ENCODE data around the gene ATP6V0B. TPM values are rescaled to one million over a fixed set of nuclear protein-coding genes. Genes with fewer than 3 reads are reported as not detected.

ATP6V0B gene
- total RNA-seq, 1 donor from 2014 or later = 39.2 TPM

- peak overlapping the region; percentile 27 for H3K4me3 Mint-ChIP-seq
- no peak overlapping the region for H3K9ac ChIP-seq
Observed at GRCh38 chr1:43997295-43997999, 22.7 kb downstream of the ATP6V0B start.

GRCh38 chr1:43998000-43998378 lies 23.2 kb downstream of the ATP6V0B start:
- Histone ChIP-seq H3K9me3 (ENCODE audit: low read depth) (no peaks in the 10 kb centered on the region), H3K9ac (no peak overlapping the region), H3K27ac (no peak overlapping the region), H3K4me2 (no peak overlapping the region), H3K27me3 (no peaks in the 10 kb centered on the region), H3K79me2 (ENCODE audit: low read depth) (no peaks in the 10 kb centered on the region), H2AFZ (replicated peaks) (no peak overlapping the region), H4K20me1 (ENCODE audit: low read depth) (peaks cover 21% of the 10 kb centered on the region), H3K4me1 (peaks cover 10% of the 10 kb centered on the region), H3F3A (ENCODE audit: low read depth) (peaks cover 8% of the 10 kb centered on the region), H3K36me3 (no peaks in the 10 kb centered on the region), H3K4me3 (no peak overlapping the region)
- Mint-ChIP-seq H3K36me3 (peaks cover 3% of the 10 kb centered on the region), H3K27ac (no peak overlapping the region), H3K4me1 (peaks cover 42% of the 10 kb centered on the region), H3K4me3 (peak overlapping the region; percentile 27), H3K27me3 (ENCODE audit: insufficient read depth, low read depth) (peaks cover 6% of the 10 kb centered on the region), H3K9me3 (no peaks in the 10 kb centered on the region)
- DNase-seq (ENCODE audit: low spot score) = no peak
- no peak for TF ChIP-seq CTCF (IDR thresholded peaks at IDR 0.05)
- no peak for TF ChIP-seq EZH2 (IDR thresholded peaks at IDR 0.05)
- no peak for TF ChIP-seq EZH2phosphoT487 (IDR thresholded peaks at IDR 0.05)

More at GRCh38 chr1:43997295-43997999, 22.7 kb downstream of the ATP6V0B start:
- Histone ChIP-seq H4K20me1 (ENCODE audit: low read depth) (peaks cover 21% of the 10 kb centered on the region), H3K27me3 (no peaks in the 10 kb centered on the region), H3F3A (ENCODE audit: low read depth) (peaks cover 13% of the 10 kb centered on the region), H3K27ac (no peak overlapping the region), H3K79me2 (ENCODE audit: low read depth) (no peaks in the 10 kb centered on the region), H3K36me3 (no peaks in the 10 kb centered on the region), H3K4me1 (peaks cover 10% of the 10 kb centered on the region), H3K9me3 (ENCODE audit: low read depth) (no peaks in the 10 kb centered on the region), H3K4me3 (no peak overlapping the region), H2AFZ (replicated peaks) (no peak overlapping the region), H3K4me2 (no peak overlapping the region)
- peaks cover 42% of the 10 kb centered on the region for H3K4me1 Mint-ChIP-seq
- peaks cover 3% of the 10 kb centered on the region for H3K36me3 Mint-ChIP-seq
- no peak for DNase-seq (ENCODE audit: low spot score)
- TF ChIP-seq EZH2 (IDR thresholded peaks at IDR 0.05) = no peak
- TF ChIP-seq EZH2phosphoT487 (IDR thresholded peaks at IDR 0.05) = no peak
- TF ChIP-seq CTCF (IDR thresholded peaks at IDR 0.05) = no peak
- no peaks in the 10 kb centered on the region for H3K9me3 Mint-ChIP-seq
- H3K27me3 Mint-ChIP-seq (ENCODE audit: insufficient read depth, low read depth) = peaks cover 6% of the 10 kb centered on the region
- no peak overlapping the region for H3K27ac Mint-ChIP-seq

DNA sequence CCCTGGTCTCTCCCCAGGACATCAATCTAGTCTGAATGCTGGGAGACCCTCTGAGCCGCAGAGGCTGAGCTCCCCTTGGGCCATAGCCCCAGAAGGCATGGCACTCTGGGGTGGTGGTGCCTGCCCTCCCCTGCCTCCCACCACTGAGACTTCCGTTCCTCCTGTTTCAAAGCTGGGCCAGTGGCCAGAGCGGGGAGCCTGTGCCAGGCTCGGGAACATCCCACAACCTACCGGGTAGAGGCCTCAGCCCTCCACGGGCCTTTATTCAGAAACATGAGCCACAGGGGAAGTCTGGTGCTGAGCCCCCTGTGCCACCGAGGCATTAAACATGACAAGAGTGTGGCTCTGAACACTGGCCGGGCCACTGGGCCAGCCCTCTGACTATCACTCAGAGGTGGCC lies 24.7 kb downstream of the ATP6V0B start:
- Histone ChIP-seq H3K27me3 (no peaks in the 10 kb centered on the region), H3K4me1 (peaks cover 10% of the 10 kb centered on the region), H3K79me2 (ENCODE audit: low read depth) (no peaks in the 10 kb centered on the region), H3K27ac (no peak overlapping the region), H3K9ac (no peak overlapping the region), H3F3A (ENCODE audit: low read depth) (peaks cover 8% of the 10 kb centered on the region), H3K36me3 (no peaks in the 10 kb centered on the region), H4K20me1 (ENCODE audit: low read depth) (peaks cover 21% of the 10 kb centered on the region), H3K9me3 (ENCODE audit: low read depth) (no peaks in the 10 kb centered on the region), H2AFZ (replicated peaks) (no peak overlapping the region), H3K4me3 (no peak overlapping the region), H3K4me2 (no peak overlapping the region)
- DNase-seq (ENCODE audit: low spot score) = no peak
- no peak for TF ChIP-seq CTCF (IDR thresholded peaks at IDR 0.05)
- TF ChIP-seq EZH2phosphoT487 (IDR thresholded peaks at IDR 0.05) = no peak
- no peak for TF ChIP-seq EZH2 (IDR thresholded peaks at IDR 0.05)
- H3K36me3 Mint-ChIP-seq = peaks cover 3% of the 10 kb centered on the region
- no peaks in the 10 kb centered on the region for H3K9me3 Mint-ChIP-seq
- no peak overlapping the region for H3K27ac Mint-ChIP-seq
- H3K27me3 Mint-ChIP-seq (ENCODE audit: insufficient read depth, low read depth) = peaks cover 5% of the 10 kb centered on the region
- no peak overlapping the region for H3K4me3 Mint-ChIP-seq
- H3K4me1 Mint-ChIP-seq = peaks cover 42% of the 10 kb centered on the region

Data from neural progenitor cell (in vitro differentiated cells).